Loucy (cell line): ENCODE measurements around the gene GRK1.

Experiments
- H2AFZ ChIP-seq: fragments of 200-600 bp; sonication (generic); 2 replicates; pipeline ENCODE4 v1.6.0; 2016; ENCODE audit warnings: antibody characterized with exemption, mild to moderate bottlenecking, low read length, moderate library complexity
- H3F3A ChIP-seq: fragments of 200-600 bp; 2 replicates; pipeline ENCODE4 v1.6.0; 2016; ENCODE audit warnings: antibody characterized with exemption, low read depth, mild to moderate bottlenecking
- H3K27me3 ChIP-seq: fragments of 200-600 bp; sonication (generic); 2 replicates; pipeline ENCODE4 v1.6.1; 2014; ENCODE audit warnings: low read length, mild to moderate bottlenecking; ENCODE audit not compliant: insufficient read depth, poor library complexity, severe bottlenecking
- H3K36me3 ChIP-seq: fragments of 200-600 bp; sonication (generic); 2 replicates; pipeline ENCODE4 v1.6.1; 2016; ENCODE audit warnings: low read length; ENCODE audit not compliant: insufficient read depth
- H3K4me1 ChIP-seq: fragments of 200-600 bp; sonication (generic); 2 replicates; pipeline ENCODE4 v1.5.1; 2014; ENCODE audit warnings: low read length, mild to moderate bottlenecking; ENCODE audit not compliant: insufficient read depth, poor library complexity, severe bottlenecking
- H3K4me2 ChIP-seq: fragments of 200-600 bp; sonication (generic); 2 replicates; pipeline ENCODE4 v1.6.0; 2014; ENCODE audit warnings: antibody characterized with exemption, low read length, low read depth, mild to moderate bottlenecking; ENCODE audit not compliant: poor library complexity, severe bottlenecking
- H3K4me3 ChIP-seq: fragments of 200-600 bp; sonication (generic); 2 replicates; pipeline ENCODE4 v1.5.1; 2014; ENCODE audit warnings: low read length, mild to moderate bottlenecking, mixed read lengths; ENCODE audit not compliant: poor library complexity, severe bottlenecking
- H3K79me2 ChIP-seq: fragments of 200-600 bp; sonication (generic); 2 replicates; pipeline ENCODE4 v1.6.1; 2014; ENCODE audit warnings: low read length; ENCODE audit not compliant: insufficient read depth
- H3K9ac ChIP-seq: fragments of 200-600 bp; sonication (generic); 2 replicates; pipeline ENCODE4 v1.6.0; 2014; ENCODE audit warnings: mild to moderate bottlenecking, low read depth, low read length, moderate library complexity; ENCODE audit not compliant: poor library complexity, severe bottlenecking
- H3K9me2 ChIP-seq: fragments of 200-600 bp; sonication (generic); replicated peaks from 2 replicates; pipeline ENCODE4 v1.6.1; 2016; ENCODE audit warnings: low read depth, low read length, mixed read lengths
- H3K9me3 ChIP-seq: fragments of 200-600 bp; sonication (generic); 2 replicates; pipeline ENCODE4 v1.6.1; 2014; ENCODE audit warnings: mild to moderate bottlenecking, antibody characterized with exemption, low read length, low read depth; ENCODE audit not compliant: insufficient read depth
- H4K20me1 ChIP-seq: fragments of 200-600 bp; sonication (generic); 2 replicates; pipeline ENCODE4 v1.6.0; 2014; ENCODE audit warnings: antibody characterized with exemption, low read length, mild to moderate bottlenecking; ENCODE audit not compliant: insufficient read depth, poor library complexity, severe bottlenecking
- EZH2phosphoT487 ChIP-seq: fragments of 200-600 bp; IDR thresholded peaks from 2 replicates; pipeline ENCODE4 v1.6.1; 2018; ENCODE audit warnings: antibody characterized with exemption, mild to moderate bottlenecking, moderate library complexity, borderline replicate concordance
- TF ChIP-seq, protein P1 (sequence below): fragments of 200-600 bp; sonication (generic); conservative IDR thresholded peaks from 2 replicates; pipeline ENCODE4 v1.5.1; 2014; ENCODE audit warnings: mild to moderate bottlenecking, antibody characterized with exemption, low read length

GRK1 gene

DNA sequence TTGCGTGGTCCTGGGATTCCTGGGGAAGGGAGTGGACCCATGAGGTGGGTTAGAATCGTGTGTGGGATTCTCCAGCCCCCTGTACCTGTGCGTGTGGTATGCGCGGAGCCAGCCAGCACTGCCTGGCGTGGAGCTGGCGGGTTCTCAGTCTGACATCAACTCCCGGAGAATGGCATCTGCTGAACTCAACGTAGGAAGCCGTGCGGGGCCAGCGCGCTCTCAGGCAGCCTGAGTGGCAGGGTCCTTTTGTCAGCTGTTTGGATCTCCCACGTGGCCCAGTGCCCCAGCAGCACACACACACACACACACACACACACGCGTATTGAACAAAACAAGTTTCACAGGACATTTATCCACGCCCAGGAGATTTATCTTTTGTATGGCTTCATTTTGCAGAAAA is 37.2 kb upstream of the GRK1 start:
- no peaks in the 10 kb centered on the region for H4K20me1 ChIP-seq

DNA sequence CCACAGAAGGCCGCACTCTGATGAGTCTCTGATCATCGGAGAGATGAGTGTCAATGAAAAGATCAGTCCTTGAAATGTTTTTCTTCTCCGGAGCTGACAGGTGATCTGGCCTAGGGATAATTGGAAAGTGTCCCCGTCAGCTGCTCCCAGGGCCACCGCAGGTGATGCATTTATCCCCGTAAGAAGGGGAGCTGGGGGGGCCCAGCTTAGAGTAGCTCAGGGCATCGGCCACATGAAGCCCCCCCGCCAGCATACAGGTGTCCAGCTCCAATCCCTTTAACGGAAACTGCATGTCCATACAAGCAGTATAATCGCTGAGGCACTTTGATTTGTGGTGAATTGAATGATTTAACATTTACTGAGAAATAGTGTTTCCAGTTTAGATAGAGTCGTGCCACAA is 36.7 kb upstream of the GRK1 start:
- Histone ChIP-seq H3K9me2 (no peaks in the 10 kb centered on the region), H3K79me2 (no peaks in the 10 kb centered on the region), H3K9me3 (no peaks in the 10 kb centered on the region), H3K9ac (no peak overlapping the region), H3K36me3 (no peaks in the 10 kb centered on the region), H3K27me3 (no peaks in the 10 kb centered on the region), H2AFZ (no peak overlapping the region), H3K4me3 (no peak overlapping the region), H3F3A (no peaks in the 10 kb centered on the region; the same call in 1 of the 2 replicates), H3K4me2 (no peak overlapping the region), H4K20me1 (no peaks in the 10 kb centered on the region), H3K4me1 (no peaks in the 10 kb centered on the region)
- TF ChIP-seq, protein P1, sequence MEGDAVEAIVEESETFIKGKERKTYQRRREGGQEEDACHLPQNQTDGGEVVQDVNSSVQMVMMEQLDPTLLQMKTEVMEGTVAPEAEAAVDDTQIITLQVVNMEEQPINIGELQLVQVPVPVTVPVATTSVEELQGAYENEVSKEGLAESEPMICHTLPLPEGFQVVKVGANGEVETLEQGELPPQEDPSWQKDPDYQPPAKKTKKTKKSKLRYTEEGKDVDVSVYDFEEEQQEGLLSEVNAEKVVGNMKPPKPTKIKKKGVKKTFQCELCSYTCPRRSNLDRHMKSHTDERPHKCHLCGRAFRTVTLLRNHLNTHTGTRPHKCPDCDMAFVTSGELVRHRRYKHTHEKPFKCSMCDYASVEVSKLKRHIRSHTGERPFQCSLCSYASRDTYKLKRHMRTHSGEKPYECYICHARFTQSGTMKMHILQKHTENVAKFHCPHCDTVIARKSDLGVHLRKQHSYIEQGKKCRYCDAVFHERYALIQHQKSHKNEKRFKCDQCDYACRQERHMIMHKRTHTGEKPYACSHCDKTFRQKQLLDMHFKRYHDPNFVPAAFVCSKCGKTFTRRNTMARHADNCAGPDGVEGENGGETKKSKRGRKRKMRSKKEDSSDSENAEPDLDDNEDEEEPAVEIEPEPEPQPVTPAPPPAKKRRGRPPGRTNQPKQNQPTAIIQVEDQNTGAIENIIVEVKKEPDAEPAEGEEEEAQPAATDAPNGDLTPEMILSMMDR: no peak
- no peak for TF ChIP-seq EZH2phosphoT487

More for the DNA sequence above, 37.2 kb upstream of the GRK1 start:
- Histone ChIP-seq H3K4me2 (no peak overlapping the region), H3F3A (no peaks in the 10 kb centered on the region; the same call in 1 of the 2 replicates), H3K36me3 (no peaks in the 10 kb centered on the region), H3K79me2 (no peaks in the 10 kb centered on the region), H3K9me2 (no peaks in the 10 kb centered on the region), H3K27me3 (no peaks in the 10 kb centered on the region), H3K4me1 (no peaks in the 10 kb centered on the region), H3K9ac (no peak overlapping the region), H3K4me3 (no peak overlapping the region), H3K9me3 (no peaks in the 10 kb centered on the region), H2AFZ (no peak overlapping the region)
- TF ChIP-seq, protein P1: no peak
- no peak for TF ChIP-seq EZH2phosphoT487

DNA sequence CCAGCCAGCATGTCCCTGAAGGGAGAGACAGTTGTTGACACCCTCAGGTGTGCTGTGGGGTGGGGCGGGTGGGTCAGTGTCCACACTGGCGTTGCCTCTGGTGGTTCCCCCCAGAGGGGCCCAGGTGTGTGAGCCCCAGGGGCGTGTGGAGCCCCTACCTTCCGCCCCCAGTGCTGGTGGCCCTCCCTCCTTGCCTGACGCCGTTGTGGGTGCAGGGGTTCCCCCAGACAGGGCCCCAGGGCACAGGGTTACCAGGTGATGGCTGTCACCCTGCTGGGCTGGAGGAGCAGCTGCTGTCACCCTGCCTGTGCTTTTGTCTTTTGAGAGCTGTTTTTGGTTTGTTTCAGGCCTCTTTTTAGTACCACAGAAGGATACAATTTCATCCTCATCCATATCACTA is 36.2 kb upstream of the GRK1 start:
- Histone ChIP-seq H3K27me3 (no peaks in the 10 kb centered on the region), H3K9me2 (no peaks in the 10 kb centered on the region), H3K79me2 (no peaks in the 10 kb centered on the region), H4K20me1 (no peaks in the 10 kb centered on the region), H3K4me2 (no peak overlapping the region), H3K36me3 (no peaks in the 10 kb centered on the region), H3F3A (no peaks in the 10 kb centered on the region; the same call in 1 of the 2 replicates), H3K9ac (no peak overlapping the region), H3K4me3 (no peak overlapping the region), H3K9me3 (no peaks in the 10 kb centered on the region), H3K4me1 (no peaks in the 10 kb centered on the region), H2AFZ (no peak overlapping the region)
- TF ChIP-seq EZH2phosphoT487: no peak
- TF ChIP-seq, protein P1: no peak
